NCI-H2196 treated with DMSO at 0.1 percent for 48 hours (cell line): ENCODE data around the gene KIF18B.

Source experiments
- DNase-seq: peaks from one replicate; lab custom pipeline; 2025; ENCODE audit not compliant: unreplicated experiment; lab: John Stamatoyannopoulos, UW

Gene KIF18B

GRCh38 chr17:44947461-44948314 lies at the start of gene KIF18B:
TSS of gene KIF18B (minus strand) at chr17:44947773. CDS start at chr17:44936344, 11,429 bp downstream.
- peak; percentile 95 for DNase-seq

- DNase-seq = no peak
These were observed 48.7 kb upstream of the KIF18B start for GRCh38 chr17:44996304-44996703.

- no peak for DNase-seq
These were observed 47.9 kb upstream of the KIF18B start for GRCh38 chr17:44995436-44996001.

- DNase-seq = no peak
These were observed 44.8 kb upstream of the KIF18B start for GRCh38 chr17:44992242-44992939.

GRCh38 chr17:44990994-44991393 lies 43.4 kb upstream of the KIF18B start:
- DNase-seq = no peak

GRCh38 chr17:44989552-44990138 lies 42.1 kb upstream of the KIF18B start:
- no peak for DNase-seq

- DNase-seq = no peak
These were observed 40.7 kb upstream of the KIF18B start for GRCh38 chr17:44988044-44988942.

GRCh38 chr17:44983563-44983962 lies 36.0 kb upstream of the KIF18B start:
- no peak for DNase-seq

- DNase-seq = no peak
These were observed 34.6 kb upstream of the KIF18B start for GRCh38 chr17:44982113-44982702.

GRCh38 chr17:44981221-44981968 lies 33.8 kb upstream of the KIF18B start:
- peak; percentile 58 for DNase-seq

GRCh38 chr17:44979426-44979995 lies 31.9 kb upstream of the KIF18B start:
- no peak for DNase-seq

- DNase-seq = no peak
These were observed 31.2 kb upstream of the KIF18B start for GRCh38 chr17:44978807-44979206.

- no peak for DNase-seq
These were observed 30.4 kb upstream of the KIF18B start for GRCh38 chr17:44977814-44978550.

GRCh38 chr17:44977065-44977464 lies 29.5 kb upstream of the KIF18B start:
- no peak for DNase-seq

GRCh38 chr17:44976206-44976605 lies 28.6 kb upstream of the KIF18B start:
- DNase-seq = no peak

GRCh38 chr17:44972953-44973352 lies 25.4 kb upstream of the KIF18B start:
- DNase-seq = no peak

GRCh38 chr17:44971776-44972483 lies 24.4 kb upstream of the KIF18B start:
- no peak for DNase-seq
